ENCODE data around the gene SCTR.

SCTR gene

DNA sequence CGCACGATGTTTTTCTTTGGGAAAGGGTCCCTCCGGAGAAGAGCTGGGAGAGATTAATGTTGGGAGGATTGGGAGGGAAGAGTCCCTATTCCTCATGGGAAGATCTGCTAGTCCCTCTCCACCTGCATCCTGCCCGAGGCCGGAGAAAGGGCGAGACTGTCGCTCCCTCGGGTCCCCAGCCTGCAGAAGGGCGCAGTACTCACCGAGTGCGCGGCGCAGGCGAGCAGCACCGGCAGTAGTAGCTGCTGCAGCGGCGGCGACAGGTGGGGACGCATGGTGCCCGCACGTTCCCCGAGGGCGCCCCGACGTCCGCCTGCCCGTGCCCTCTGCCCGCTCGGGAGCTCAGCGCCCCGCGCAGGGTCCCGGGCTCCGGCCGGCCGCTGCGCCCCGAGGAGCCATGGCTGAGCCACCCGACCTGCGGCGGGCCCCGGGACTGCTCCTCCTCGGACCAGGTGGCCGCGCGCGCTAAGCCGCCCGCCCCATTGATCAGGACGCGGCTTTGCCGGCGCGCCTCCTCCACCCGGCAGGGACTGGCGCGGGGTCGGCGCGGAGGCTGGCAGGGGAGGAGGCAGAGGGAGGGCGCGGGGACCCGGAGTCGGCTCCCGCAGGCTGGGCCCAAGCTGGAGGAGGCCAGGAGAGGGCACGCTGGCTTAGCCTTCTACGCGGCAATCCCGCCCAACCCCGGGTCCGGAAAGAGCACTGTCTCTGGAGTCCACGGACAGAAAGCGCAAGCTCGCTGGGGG is at the start of gene SCTR:
Gene SCTR (minus strand): TSS at position 532 of the 743 bp plus-strand sequence. CDS start 257 bp downstream, at position 275.
- DNase-seq (ENCODE audit: low spot score): peak; percentile 73

DNA sequence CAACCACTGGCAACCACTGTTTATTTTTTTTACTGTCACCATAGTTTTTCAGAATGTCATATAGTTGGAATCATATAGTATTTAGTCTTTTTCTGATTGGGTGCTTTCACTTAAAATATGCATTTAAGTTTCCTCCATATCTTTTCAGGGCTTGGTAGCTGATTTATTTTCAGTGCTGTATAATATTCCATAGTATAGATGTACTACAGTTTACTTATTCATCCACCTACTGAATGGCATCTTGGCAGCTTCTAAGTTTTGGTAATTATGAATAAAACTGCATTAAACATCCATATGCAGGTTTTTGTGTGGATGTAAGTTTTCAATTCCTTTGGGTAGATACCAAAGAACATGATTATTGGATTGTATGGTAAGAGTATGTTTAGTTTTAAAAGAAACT is 43.0 kb upstream of the SCTR start:
- DNase-seq (ENCODE audit: low spot score): no peak

DNA sequence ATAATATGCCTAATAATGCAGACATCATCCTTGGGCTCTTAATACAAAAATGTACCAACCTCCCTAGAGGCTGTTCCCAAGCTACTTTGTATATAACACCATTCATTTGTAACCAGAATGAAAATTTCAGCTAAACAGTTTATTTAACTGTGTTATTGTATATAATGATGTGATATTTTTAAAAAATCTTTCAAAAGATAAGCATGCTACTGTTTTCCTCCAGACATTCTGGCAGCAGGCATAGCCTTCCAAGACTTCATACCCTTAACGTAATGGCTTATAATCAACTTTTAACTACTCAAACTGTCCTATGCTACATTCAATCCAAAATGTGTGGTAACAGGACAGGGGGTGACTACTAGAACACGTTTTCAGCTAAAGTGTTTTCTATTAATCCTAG is 41.2 kb upstream of the SCTR start:
- DNase-seq (ENCODE audit: low spot score): no peak

DNA sequence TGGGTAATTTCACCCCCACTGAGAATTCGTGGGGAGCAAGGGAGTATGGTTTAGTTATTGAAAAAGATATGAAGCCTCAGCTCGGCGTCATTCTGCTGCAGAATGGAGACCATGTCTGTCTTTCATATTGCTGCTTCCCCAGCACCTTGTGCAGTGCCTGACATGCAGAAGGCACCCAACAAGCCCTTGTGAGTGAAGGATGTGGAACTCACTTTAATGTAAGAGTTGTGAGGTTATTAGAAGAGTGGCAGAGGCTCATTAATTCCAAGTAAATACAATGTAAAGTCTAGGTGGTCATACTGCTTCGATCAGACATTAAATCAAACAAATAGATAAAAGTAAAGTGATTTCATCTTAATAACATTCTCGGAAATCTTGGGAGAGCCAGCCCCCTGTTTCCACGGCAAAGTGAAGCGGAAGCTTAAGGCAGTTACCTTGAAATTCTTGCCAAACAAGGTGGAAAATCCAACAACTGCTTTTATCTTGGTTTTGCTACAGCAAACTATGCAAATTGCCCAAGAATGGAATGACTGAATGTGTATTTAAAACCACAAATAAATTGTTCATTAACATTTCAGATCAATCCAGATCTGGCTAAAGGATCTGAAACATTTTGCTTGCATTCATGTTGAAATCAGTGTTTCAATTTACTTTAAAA is 29.5 kb upstream of the SCTR start:
- DNase-seq (ENCODE audit: low spot score): no peak

DNA sequence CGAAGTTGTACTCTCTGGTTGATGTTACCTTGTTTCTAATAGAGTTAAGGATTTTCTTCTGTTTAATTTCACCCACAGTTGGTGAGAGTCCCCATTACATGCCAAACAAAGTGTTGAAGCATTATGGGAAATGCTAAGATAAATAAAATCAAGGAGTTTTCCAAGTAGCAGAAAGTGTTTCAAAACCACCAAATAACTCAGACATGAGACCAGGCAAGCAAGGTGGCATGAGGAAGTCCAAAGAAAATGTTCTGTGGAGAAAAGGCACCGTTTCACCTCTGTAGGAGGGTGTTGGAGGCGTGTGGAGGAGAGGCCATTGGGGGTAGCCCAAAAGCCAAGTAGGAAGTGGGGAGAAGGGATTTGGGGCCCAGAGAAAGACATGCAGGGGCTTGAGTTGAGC is 28.6 kb upstream of the SCTR start:
- DNase-seq (ENCODE audit: low spot score): no peak

DNA sequence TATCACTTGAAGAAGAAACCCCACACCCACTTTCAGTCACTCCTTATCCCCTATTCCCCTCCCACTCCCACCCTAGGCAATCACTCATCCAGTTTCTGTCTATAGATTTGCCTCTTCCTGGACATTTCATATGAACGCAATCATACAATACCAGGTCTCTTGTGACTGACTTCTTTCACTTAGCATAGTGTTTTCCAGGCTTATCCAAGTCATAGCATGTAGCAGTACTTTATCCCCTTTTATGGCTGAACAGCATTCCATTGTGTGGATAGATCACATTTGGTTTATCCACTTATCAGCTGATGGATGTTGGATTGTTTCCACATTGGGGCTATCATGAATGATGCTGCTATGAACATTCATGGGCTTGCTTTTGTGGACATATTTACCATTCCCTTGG is 26.6 kb upstream of the SCTR start:
- DNase-seq (ENCODE audit: low spot score): no peak

DNA sequence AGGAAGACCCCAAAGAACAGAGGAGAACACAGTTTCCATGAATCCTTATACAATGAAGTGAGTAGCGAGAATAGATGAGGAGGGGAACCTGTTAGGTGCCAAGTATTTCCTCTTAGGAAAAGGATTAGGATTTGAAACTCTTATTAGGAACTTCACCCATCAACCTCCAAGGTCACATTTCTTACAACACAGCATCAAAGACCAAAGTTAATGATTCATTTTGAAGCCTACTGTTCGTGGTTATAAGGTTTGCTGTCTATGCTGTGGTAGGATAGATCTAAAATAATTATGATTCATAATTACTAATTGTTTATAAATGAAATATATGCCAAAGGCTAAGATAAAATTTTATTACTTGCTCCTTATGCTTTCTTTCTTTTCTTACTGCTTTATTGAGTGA is 26.1 kb upstream of the SCTR start:
- no peak for DNase-seq (ENCODE audit: low spot score)

DNA sequence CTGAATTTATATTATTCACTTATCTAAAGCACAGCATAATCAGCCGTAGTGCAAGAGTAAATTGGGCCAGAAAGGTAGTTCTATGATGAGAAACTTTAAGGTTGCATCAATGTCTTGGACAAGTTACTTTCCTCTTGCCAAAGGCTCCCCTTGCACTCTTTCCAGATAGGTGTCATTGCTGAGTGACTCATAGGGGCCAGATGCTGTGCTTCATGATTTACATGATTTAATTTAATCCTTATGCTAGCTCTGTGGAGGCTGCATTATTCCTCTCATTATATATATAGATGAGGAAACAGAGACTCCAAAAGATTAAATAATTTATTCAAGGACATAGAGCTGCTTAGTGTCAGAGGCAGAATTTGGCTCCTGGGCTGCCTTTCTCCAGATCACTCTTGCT is 25.0 kb upstream of the SCTR start:
- DNase-seq (ENCODE audit: low spot score): no peak

DNA sequence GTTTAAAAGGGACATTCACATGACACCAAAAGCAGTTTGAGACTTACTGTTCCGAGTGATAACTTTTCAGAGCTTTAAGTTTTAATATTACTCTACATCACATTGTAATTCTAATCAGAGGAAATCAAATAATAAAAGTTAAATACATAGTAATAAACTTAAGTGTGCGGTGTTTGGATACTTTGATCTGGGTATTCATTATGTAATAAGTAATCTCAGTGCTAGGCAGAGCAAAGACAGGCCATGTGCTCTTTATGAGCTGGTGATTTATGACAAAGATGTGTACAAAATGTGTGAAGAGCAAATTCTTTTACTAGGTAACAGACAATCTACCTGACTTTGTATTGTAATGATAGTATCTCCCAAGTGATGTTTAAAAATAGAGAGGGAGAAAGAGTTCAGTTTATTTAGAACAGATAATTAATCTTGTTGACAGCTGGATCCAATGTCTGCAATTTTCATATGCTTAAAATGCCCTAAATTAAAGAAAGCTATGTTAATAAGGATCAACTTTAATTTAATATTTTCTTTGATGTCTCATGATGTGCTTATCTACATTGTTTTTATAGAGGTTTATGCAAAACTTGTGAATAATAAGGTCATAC is 24.3 kb upstream of the SCTR start:
- no peak for DNase-seq (ENCODE audit: low spot score)

DNA sequence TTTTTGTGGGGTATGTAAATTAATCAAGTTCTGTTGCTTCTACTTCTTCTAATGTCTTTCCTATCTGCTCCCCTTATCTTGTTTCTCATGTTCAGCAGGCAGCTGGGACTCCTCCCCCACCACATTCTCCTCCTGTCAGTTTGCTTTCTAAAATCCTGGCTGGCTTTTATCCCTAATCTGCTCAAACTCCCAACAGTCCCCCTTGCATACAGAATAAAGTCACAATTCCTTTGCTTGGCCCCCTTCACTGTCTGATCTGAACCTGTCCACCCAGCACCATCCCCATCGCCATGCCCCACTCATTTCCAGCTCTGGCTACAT is 22.1 kb upstream of the SCTR start:
- no peak for DNase-seq (ENCODE audit: low spot score)

DNA sequence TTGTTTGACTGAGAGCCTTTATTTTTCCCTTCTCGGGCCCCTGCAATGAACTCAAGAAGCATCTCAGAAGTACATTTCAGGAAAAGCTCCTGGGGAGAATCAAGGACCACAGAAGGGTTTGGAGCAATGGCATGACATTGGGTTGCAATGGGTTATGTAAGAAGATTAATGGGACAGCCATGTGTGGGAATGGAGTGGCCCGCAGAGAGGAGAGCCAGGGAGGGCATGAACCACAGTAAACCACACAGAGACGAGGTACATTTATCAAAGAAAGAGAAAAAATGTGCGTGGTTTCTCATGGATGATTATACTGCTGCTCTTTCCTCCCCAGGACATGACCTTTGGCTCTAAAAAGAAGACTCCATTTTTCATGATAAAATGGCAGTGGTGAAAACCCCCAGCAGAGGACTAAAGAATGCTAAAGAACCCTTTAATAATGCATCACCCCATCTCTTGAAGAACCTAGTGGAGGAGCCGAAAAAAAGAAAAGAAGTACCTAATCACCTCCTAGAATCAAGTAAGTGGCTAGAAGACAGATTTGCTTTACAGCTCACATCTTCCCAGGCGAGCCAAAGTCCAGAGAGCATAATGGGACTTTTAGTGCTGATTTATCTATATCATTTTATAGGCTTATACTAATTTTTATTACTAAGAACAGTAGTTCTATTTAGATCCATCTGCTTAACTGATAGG is 21.6 kb upstream of the SCTR start:
- no peak for DNase-seq (ENCODE audit: low spot score)

DNA sequence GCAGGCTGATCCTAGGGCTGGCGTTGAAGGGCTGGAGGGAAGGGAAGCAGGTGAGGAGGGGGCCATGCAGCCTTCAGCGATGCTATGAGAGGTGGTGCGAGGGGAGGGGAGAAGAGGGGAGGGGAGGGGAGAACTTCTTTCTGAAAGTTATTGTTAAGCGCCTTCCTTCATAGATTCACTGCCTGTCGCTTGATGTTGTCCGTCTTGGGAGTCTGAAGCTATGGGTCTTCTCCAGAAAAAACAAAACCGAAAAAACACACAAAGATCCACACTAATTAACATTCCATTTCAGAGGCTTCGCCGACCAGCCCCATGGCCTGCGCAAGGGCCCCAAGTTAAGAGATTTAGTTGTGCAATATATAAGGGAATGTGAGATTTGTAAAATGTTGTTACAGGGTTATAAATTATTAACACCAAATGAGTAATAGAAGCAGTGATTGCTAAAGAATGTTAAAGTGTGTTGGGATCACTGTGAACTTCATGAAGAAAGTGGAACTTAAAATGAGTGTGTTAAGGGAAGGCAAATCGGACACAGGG is 20.7 kb upstream of the SCTR start:
- no peak for DNase-seq (ENCODE audit: low spot score)

DNA sequence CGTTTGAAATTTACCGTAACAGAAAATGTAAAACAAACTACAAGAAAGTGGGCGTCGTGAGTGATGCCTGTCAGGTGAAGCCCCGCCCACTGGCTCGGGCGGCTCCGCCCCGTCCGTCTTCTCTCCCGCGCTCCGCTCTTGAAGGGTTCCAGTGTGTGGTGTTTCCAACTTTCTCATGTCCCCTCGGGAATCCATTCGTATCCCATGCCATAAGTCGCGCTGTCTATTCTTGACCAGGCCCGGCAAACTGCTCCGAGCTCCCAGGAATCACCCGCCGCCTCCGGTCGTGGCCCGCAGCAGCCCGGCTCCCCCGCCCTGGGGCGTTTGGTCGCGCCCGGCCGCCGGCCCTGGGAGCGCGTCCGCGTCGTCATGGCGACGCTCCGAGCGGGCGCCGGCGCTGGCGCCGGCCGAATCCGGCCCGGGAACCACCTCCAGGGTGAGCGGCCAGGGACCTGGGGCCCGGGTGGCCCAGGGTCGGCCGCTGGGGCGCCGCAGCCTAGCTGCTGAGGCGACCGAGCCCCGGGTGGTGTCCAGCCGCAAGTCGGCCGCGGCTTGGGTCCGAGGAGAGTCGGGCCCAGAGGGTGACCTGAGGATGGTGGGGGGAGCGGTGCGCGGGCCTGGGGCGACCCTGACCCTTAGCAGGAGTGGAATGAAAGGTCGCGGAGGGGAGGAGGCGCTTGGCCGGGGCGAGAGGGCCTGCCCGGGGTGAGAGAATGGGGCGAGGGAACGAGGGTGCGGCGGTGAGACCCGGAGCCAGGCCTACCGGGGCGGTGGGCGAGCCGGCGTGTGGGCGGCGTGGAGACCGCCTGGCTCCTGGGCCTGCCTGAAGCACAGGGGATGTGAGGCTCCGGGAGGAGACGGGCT is 20.0 kb upstream of the SCTR start, which contains the start of gene CFAP221:
Gene CFAP221 (plus strand): TSS at position 375 of the 864 bp plus-strand sequence. CDS start 1,683 bp downstream, outside the sequence.
- peak; percentile 90 for DNase-seq (ENCODE audit: low spot score)

DNA sequence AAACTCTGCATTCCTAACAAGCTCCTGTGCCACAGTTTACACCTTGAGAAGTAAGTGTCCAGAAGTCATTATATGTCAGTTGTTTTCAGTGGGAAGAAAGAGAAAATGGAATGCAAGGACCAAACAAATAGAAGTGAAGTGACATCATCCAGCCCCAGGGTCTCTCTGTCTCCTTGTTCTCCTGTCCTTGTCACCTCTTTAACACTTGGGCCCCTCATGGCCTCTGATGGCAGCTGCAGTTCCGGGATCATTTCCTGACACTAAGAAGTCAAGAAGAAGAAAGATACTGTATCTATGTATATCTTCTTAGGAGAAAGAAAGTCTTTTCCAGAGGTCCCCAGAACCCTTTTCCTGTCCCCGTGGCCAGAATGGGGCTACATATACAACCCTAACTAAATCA is 17.2 kb upstream of the SCTR start:
- DNase-seq (ENCODE audit: low spot score): no peak

DNA sequence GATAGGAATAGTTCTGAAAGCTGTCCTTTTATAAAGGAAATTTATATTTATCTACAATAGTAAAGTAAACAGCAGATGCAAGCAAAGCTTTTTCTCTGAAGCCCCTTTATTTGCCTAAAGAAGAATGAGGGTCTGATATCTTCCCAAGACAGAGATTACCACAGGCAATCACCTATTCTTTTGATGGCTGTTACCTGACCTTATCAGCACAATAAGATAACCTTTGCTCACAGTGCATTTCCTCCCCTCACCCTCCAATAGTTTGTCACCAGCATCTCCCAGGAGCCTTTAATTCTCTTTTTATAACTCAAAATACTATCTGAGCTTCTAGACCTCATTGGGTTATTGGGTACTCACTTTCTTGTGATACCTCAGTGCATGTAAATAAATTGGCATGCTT is 13.5 kb upstream of the SCTR start:
- DNase-seq (ENCODE audit: low spot score): no peak

DNA sequence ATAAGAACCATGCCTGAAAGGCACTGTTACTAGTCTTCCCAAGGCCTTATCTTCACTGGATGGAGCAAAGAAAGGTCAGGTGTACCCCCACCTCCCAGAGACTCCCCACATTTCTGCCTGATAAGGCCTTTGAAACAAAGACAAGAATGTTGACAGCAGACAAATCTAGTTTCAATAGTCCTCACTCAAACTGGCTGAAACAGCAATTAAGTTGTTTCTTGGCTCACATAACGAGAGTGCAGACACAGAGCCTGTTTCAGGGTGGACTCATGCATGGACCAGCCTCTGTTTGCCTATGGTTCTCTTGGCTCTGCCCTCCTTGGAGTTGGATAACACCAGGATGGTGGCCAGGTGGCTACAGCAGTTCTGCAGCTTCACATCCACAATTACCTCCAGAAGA is 12.4 kb upstream of the SCTR start:
- DNase-seq (ENCODE audit: low spot score): no peak

DNA sequence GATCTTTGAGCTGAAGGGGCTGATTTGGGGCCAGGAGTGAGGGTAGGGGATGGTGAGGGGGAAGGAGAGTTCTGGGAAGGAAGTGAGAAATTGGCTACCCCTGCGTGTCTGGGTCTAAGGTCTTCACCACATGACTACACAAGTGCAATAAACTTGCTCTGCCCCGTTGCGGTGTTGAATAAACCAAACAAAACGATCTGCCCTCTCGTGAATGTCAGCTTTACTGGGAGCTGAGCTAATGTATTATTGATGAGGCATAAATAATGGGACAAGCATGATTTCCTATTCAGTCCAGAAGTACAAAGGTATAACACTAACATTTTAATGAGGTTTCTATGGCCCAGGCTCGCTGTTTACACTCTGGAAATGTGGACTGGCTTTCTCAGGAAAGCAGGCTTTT is 11.9 kb upstream of the SCTR start:
- DNase-seq (ENCODE audit: low spot score): no peak

DNA sequence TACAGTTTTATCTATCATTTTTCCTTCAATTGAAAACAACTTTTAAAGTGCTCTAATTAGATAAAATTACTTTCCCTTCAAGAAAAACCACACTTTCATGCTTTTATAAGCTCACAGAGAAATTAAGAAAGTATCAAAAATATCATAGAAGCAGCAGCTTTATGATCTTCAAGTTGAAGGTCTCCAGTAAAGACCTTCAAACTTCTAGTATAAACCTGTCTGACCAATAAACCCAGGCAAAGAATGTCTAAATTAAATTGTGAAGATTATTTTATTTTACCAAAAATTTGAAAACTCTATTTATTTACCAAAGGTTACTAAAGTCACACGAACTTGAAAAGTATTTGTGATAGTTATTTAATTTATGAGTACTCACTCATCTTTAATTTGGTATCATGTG is 9.3 kb upstream of the SCTR start:
- no peak for DNase-seq (ENCODE audit: low spot score)

DNA sequence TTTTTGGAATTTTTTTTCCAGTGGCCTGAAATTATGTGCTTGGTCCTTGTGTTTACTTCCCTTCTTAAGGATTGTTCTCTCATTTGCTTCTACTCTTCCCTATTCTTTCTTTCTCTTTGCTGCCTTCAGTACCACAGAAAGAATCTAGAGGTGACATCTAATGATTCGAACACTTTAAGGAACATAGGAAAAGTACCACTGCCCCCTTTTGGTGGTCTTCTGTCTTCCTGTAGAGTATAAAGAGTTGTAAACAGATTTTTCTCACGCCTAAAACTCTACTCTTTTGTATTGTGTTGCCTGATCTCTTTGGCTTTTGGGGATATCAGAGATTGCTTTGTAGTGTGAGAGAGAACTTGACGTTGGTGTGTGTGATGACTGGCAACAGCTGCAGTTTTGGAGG is 7.0 kb upstream of the SCTR start:
- no peak for DNase-seq (ENCODE audit: low spot score)

DNA sequence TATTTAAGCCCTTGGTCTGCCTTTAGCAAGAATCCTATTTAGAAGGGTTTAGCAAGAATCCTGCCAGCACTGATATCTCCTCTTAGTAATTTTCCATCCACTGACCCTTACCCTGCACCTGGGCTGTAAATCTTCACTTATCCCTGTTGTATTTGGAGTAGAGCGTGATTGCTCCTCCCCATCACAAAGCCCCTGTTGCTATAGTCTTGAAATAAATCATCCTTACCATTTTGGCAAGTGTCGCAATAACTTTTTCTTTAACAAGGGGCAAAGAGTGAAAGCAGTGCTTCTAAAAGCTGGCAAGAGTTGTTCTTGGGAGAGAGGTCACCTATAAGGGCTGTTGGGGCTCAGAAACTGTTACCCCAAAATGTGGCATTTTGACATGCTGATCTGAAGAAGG is 3.7 kb upstream of the SCTR start:
- DNase-seq (ENCODE audit: low spot score): no peak

DNA sequence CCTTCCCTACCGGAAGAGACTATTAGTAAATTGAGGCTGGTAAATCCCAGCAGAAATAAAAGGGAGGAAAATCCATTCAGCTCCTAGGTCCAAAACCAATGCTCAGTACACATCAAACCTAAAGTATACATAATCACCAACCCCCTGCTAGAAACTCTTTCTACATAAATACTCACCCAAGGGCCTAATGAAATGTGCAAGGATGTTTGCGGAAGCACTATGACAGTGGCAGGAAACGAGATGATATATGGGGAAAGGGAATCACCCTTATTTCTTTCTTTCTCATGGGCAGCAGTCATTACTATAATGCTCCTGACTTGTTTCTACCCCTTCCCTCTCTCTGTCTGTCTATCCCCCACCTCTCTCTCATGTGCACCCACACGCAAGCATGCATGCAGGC is 1.3 kb upstream of the SCTR start:
- DNase-seq (ENCODE audit: low spot score): no peak

Measured in D341Med (cell line).